Lung (tissue), 12 donors: ENCODE measurements around the gene PGA5. TPM values are rescaled to one million over a fixed set of nuclear protein-coding genes. Genes with fewer than 3 reads are reported as not detected.

Experiments used
- ATAC-seq: fragments of 200-7000 bp; cut with Tn5 transposase; one replicate; pipeline ENCODE4 v1.9.1; 2020; ENCODE audit warnings: moderate number of reproducible peaks; ENCODE audit not compliant: insufficient read depth, low FRiP score
- DNase-seq, 3 donors: peaks; one replicate each; pipeline ENCODE4 v3.0.0-alpha.2; 2013 to 2017
- H3K27ac ChIP-seq, 2 donors: one replicate each; pipeline ENCODE4 v1.5.1; 2013; ENCODE audit warnings: mild to moderate bottlenecking in 2 of 2, moderate library complexity in 2 of 2, control low read depth in 1 of 2, inconsistent platforms in 1 of 2, low read depth in 1 of 2, low read length in 1 of 2
- H3K27me3 ChIP-seq, 3 donors: one replicate each; pipeline ENCODE4 v1.5.1; 2013; ENCODE audit warnings: low read length in 2 of 3; ENCODE audit not compliant: control insufficient read depth in 3 of 3, insufficient read depth in 3 of 3
- H3K36me3 ChIP-seq, 4 donors: one replicate each; pipeline ENCODE4 v1.5.1; 2013; ENCODE audit warnings: low read length in 4 of 4, mild to moderate bottlenecking in 1 of 4, moderate library complexity in 1 of 4; ENCODE audit not compliant: control insufficient read depth in 4 of 4, insufficient read depth in 4 of 4
- H3K4me1 ChIP-seq, 5 donors: one replicate each; pipeline ENCODE4 v1.5.1; 2013; ENCODE audit warnings: low read length in 5 of 5, mild to moderate bottlenecking in 2 of 5, moderate library complexity in 1 of 5; ENCODE audit not compliant: control insufficient read depth in 5 of 5, insufficient read depth in 5 of 5
- H3K4me3 ChIP-seq: one replicate; pipeline ENCODE4 v1.5.1; 2013; ENCODE audit warnings: mild to moderate bottlenecking, control low read depth, moderate library complexity
- H3K9ac ChIP-seq, 2 donors: one replicate each; pipeline ENCODE4 v1.5.1; 2013; ENCODE audit warnings: low read length in 2 of 2, control low read depth in 1 of 2; ENCODE audit not compliant: insufficient read depth in 1 of 2
- H3K9me3 ChIP-seq, 4 donors: one replicate each; pipeline ENCODE4 v1.5.1; 2013; ENCODE audit warnings: low read length in 3 of 4, mild to moderate bottlenecking in 1 of 4, moderate library complexity in 1 of 4; ENCODE audit not compliant: control insufficient read depth in 4 of 4, insufficient read depth in 3 of 4
- WGBS, 2 donors: extraction: QIAGEN DNeasy Blood & Tissue Kit; methylation state at CpG; one replicate each; pipeline ENCODE4 v1.1.7; 2013; 5-methylcytosine and 5-hydroxymethylcytosine counted together
- polyA plus RNA-seq, 2 donors: library from polyadenylated mRNA; stranded (reverse); fragments of 200-250 nt; gene quantifications; one replicate each; pipeline ENCODE4 v1.2.1, GENCODE V29; 2013
- total RNA-seq, 2 donors: library from RNA; depleted of rRNA in 1 of 2; stranded (reverse); fragments of >200 nt in 1 of 2; gene quantifications; one replicate each; pipeline ENCODE4 v1.2.1, GENCODE V29; 2014 to 2021
- TF ChIP-seq, protein P1 (sequence below): IDR thresholded peaks from 2 replicates; pipeline ENCODE4 v1.5.1; 2012; ENCODE audit warnings: mild to moderate bottlenecking; ENCODE audit errors: control extremely low read depth, extremely low read depth
- donor health status: control.
- donor health status: control.
- donor health status: Bipolar disorder and iron deficiency.
- donor health status: healthy.
- donor health status: DM: yes; HTN: yes; CAD: no.

Gene PGA5
- total and polyA plus RNA-seq, 4 donors, result 0.08 to 0.55 (median 0.09) TPM; not detected in 1

GRCh38 chr11:61259363-61259762 lies 18.4 kb downstream of the PGA5 start:
- 92 to 98% methylated on average over 6 of the region's 6 CpGs for WGBS, 2 donors
- TF ChIP-seq, protein P1, sequence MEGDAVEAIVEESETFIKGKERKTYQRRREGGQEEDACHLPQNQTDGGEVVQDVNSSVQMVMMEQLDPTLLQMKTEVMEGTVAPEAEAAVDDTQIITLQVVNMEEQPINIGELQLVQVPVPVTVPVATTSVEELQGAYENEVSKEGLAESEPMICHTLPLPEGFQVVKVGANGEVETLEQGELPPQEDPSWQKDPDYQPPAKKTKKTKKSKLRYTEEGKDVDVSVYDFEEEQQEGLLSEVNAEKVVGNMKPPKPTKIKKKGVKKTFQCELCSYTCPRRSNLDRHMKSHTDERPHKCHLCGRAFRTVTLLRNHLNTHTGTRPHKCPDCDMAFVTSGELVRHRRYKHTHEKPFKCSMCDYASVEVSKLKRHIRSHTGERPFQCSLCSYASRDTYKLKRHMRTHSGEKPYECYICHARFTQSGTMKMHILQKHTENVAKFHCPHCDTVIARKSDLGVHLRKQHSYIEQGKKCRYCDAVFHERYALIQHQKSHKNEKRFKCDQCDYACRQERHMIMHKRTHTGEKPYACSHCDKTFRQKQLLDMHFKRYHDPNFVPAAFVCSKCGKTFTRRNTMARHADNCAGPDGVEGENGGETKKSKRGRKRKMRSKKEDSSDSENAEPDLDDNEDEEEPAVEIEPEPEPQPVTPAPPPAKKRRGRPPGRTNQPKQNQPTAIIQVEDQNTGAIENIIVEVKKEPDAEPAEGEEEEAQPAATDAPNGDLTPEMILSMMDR, result no peak
- Histone ChIP-seq H3K27ac (no peak overlapping the region), H3K4me3 (no peak overlapping the region), H3K4me1 (no peaks in the 10 kb centered on the region), H3K27me3 (peaks cover 0 to 4% (median 0%) of the 10 kb centered on the region in 3 donors), H3K36me3 (no peaks in the 10 kb centered on the region), H3K9me3 (no peaks in the 10 kb centered on the region), H3K9ac (no peak overlapping the region)
- DNase-seq (no peak), ATAC-seq (no peak)

DNA sequence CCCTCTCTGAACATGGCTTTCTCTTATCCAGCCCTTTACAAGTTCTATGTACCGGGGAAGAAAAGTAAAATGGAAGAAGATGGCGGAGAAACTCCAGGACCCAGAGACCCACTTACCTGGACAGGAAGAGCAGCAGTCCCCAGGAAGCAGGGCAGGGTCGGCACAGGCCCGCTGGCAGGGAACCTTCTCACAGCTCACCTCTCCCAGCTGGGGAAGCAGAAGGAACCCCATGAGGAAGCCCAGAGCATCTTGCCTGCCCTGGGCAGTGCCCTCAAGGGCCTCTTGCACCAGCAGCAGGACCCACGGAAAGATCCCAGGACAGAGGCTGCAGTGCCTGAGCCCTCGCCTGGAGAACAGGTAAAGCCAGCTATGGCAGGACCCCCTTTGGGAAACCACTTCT lies 23.4 kb downstream of the PGA5 start:
- H3K27me3 ChIP-seq, result peaks cover 0 to 2% (median 0%) of the 10 kb centered on the region in 3 donors
- ATAC-seq (no peak), DNase-seq (no peak)
- WGBS, 2 donors, result 93% methylated on average over 6 of the region's 6 CpGs
- H3K9ac ChIP-seq, result no peak overlapping the region
- no peak overlapping the region for H3K4me3 ChIP-seq
- H3K27ac ChIP-seq, result no peak overlapping the region
- H3K36me3 ChIP-seq, result no peaks in the 10 kb centered on the region
- H3K9me3 ChIP-seq, result no peaks in the 10 kb centered on the region
- TF ChIP-seq, protein P1, result no peak
- H3K4me1 ChIP-seq, result no peaks in the 10 kb centered on the region

DNA sequence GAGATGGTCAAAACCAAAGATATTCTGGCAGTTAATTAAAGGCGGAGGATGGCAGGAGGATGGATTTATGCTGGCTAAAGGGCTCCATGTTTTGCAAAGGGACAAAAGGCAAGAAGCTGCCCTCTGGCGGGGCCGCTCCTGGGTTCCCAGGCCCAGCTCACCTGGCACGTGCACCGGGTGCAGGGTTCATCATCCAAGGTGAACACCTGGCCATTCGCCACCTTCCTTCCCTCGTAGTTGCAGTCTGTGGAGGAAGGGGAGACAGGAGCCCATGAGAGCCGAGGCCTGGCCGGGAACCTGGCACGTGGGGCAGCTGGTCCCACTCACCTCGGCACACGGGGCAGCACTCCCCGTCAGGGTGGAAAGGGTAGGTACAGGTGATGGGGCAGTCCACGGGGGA lies 23.8 kb downstream of the PGA5 start:
- no peak overlapping the region for H3K27ac ChIP-seq
- H3K4me3 ChIP-seq, result no peak overlapping the region
- H3K9me3 ChIP-seq, result no peaks in the 10 kb centered on the region
- ATAC-seq (no peak), DNase-seq (no peak)
- no peak overlapping the region for H3K9ac ChIP-seq
- no peaks in the 10 kb centered on the region for H3K36me3 ChIP-seq
- H3K4me1 ChIP-seq, result no peaks in the 10 kb centered on the region
- WGBS, 2 donors, result 93 to 95% methylated on average over 14 of the region's 14 CpGs
- no peaks in the 10 kb centered on the region for H3K27me3 ChIP-seq
- TF ChIP-seq, protein P1, result no peak

DNA sequence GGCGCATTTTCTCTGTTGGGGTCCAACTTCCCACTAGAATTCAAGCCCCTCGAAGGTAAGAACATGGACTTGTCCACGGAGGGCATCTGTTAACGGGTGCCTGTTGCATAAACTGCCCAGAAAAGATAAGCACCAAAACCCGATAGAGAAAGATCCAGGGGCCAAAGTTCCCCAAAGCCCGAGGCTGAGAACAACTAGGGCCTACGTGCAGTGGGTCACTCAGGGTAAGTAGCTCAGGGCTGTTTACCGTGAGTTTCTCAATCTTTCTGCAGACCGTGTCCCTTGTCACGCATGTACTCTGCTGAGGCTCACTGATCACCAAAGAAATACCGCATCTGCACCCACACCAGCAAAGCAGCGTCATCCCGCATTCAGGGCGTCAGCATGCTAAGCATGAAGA lies 24.4 kb downstream of the PGA5 start:
- WGBS, 2 donors, result 92 to 95% methylated on average over 14 of the region's 14 CpGs
- no peak for DNase-seq
- Histone ChIP-seq H3K27me3 (no peaks in the 10 kb centered on the region), H3K4me1 (no peaks in the 10 kb centered on the region), H3K4me3 (no peak overlapping the region), H3K9ac (no peak overlapping the region), H3K9me3 (no peaks in the 10 kb centered on the region), H3K36me3 (no peaks in the 10 kb centered on the region), H3K27ac (no peak overlapping the region)
- TF ChIP-seq, protein P1, result no peak
- no peak for ATAC-seq
